GM12865 (cell line): ENCODE results near the gene FADS3.
"Not testable (repeated sequence)": the region's sequence is repeated elsewhere in the genome, so short reads cannot be mapped to it uniquely, and the experiment has no call there.

Experiments used
- DNase-seq: peaks from one replicate; pipeline ENCODE4 v3.0.0; 2010; ENCODE audit warnings: low read depth
- H3K4me3 ChIP-seq: 2 replicates; pipeline ENCODE4 v1.5.1; 2011; ENCODE audit warnings: mild to moderate bottlenecking, low read depth, low read length, control low read depth
- CTCF ChIP-seq: IDR thresholded peaks from 2 replicates; pipeline ENCODE4 v1.5.1; 2011; ENCODE audit warnings: low read length, control low read depth, low read depth, inconsistent platforms; ENCODE audit not compliant: insufficient read depth; ENCODE audit errors: missing control alignments

Gene FADS3

GRCh38 chr11:61885166-61885778 is 6.1 kb downstream of the FADS3 start:
- TF ChIP-seq CTCF: no peak
- H3K4me3 ChIP-seq: no peak overlapping the region
- no peak for DNase-seq

DNA sequence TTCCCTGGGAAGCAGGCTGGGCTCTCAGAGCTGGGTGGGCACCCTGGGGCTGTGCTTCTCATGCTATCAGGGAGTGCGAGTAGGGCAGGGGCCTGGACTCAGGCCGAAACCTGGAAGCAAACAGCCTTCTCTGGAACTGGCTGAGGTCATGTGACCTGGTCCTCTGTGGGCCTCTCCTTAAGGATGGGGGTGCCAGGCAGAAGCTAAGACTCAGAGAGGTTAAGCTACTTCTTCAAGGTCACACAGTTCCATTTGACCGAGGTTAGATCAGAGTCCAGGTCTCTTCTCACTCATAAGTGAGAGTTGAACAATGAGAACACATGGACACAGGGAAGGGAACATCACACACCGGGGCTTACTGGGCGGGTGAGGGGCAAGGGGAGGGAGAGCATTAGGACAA is 7.4 kb downstream of the FADS3 start:
- H3K4me3 ChIP-seq: no peak overlapping the region
- no peak for TF ChIP-seq CTCF
- DNase-seq: no peak

DNA sequence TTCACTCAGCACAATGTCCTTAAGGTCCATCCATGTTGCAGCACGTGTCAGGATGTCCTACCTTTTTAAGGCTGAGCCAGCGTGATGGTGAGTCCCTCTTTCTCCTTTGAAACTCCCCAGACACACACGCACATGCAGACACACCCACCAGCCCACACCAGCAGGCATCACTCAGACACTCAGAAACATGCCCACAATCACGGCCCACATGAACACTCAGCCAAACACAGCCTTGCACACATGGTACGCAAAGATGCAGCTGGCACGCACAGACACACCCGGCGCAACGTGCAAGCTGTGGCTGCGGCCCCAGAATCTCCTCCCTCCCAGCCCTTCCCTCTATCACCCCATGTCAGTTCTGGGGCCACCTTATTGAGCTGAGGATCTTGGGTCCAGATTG is 8.0 kb downstream of the FADS3 start:
- DNase-seq: no peak
- no peak for TF ChIP-seq CTCF
- no peak overlapping the region for H3K4me3 ChIP-seq

GRCh38 chr11:61882879-61883278 is 8.5 kb downstream of the FADS3 start:
- no peak overlapping the region for H3K4me3 ChIP-seq
- DNase-seq: no peak
- TF ChIP-seq CTCF: no peak

- not testable (repeated sequence) for DNase-seq, H3K4me3 ChIP-seq
Observed at GRCh38 chr11:61882267-61882666, 9.1 kb downstream of the FADS3 start.

DNA sequence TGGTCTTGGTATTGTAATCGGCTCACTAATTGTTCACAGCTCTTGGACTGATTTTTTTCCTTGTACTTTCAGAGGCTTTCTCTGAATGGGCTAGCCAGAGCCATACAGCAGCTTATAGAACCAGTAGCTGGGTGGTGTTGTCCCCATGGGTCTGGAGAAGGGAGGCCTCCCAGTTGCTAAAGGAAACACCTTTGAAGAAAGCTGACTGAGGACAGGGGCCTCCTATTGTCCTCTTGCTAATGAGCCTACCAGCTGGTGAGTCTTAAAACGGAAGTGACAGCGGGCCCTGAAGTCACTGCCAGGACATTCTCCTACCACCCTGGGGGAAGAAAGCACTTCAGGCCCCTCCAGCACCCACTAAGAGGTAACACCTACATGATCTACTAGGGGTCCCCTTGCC is 9.9 kb downstream of the FADS3 start:
- no peak for DNase-seq
- H3K4me3 ChIP-seq: no peak overlapping the region
- no peak for TF ChIP-seq CTCF

DNA sequence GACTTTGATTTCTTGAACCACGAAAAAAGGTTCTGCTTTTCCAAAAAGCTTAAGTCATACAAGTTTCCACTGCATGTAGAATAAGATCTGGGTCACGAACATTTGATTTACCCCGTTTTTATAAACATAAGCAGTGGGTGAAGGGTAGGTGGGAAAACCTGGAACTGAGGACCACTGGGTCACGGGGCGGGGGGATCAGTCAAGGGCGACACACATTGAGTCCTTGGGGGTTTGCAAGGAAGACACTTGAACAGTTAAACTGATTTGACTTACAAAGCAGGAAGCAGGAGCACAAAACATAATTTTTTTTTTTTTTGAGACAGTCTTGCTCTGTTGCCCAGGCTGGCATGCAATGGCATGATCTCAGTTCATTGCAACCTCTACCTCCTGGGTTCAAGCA is 10.9 kb downstream of the FADS3 start:
- no peak for TF ChIP-seq CTCF
- H3K4me3 ChIP-seq: peak overlapping the region; percentile 17
- no peak for DNase-seq

GRCh38 chr11:61880031-61880430 is 11.3 kb downstream of the FADS3 start:
- TF ChIP-seq CTCF: no peak
- H3K4me3 ChIP-seq: peak overlapping the region; percentile 17
- DNase-seq: peak; percentile 64
